Measurements from ENCODE around the gene EXOC3L4.

EXOC3L4 gene

DNA sequence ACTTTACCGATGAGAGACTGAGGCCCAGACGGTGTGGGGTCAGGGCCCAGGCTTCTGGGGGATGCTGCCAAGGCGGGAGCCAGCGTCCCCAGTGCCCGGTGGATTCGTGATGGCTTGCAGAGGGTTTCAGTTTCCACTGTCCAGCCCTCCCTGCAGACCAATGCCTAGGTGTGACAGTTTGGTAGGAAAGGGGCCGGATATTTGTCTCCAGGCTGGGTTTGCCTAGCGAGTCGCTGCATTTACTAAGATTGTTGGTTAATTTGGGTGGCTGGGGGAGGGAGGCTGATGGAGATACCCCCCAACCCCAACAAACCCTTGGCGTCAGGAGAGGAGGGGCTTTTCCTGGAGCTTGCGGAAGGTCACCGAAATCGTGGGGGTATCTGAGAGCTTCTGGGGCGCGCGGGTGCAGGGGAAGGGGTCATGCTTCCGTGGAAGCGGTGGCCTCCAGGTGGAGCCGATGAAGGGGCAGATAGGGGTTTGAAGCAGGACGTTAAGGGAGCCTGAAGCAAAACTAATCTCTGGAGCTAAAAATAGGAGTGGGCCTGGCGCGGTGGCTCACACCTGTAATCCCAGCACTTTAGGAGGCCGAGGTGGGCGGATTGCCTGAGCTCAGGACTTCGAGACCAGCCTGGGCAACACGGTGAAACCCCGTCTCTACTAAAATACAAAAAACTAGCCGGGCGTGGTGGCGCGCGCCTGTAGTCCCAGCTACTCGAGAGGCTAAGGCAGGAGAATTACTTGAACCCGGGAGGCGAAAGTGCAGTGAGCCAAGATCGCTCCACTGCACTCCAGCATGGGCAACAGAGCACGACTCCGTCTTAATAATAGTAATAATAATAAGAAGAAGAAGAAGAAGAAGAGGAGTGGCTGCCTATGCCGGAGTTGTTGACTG, 36.1 kb upstream of the EXOC3L4 start:
- H3K9me3 ChIP-seq (ENCODE audit: low read length): no peaks in the 10 kb centered on the region
- H3K4me1 ChIP-seq (ENCODE audit: insufficient read depth, low read length, severe bottlenecking): no peaks in the 10 kb centered on the region
- no peak overlapping the region for H3K27ac ChIP-seq (ENCODE audit: low read depth, low read length, poor library complexity, severe bottlenecking)
- no peak overlapping the region for H2AFZ ChIP-seq (ENCODE audit: low read length)
- TF ChIP-seq, protein P1, sequence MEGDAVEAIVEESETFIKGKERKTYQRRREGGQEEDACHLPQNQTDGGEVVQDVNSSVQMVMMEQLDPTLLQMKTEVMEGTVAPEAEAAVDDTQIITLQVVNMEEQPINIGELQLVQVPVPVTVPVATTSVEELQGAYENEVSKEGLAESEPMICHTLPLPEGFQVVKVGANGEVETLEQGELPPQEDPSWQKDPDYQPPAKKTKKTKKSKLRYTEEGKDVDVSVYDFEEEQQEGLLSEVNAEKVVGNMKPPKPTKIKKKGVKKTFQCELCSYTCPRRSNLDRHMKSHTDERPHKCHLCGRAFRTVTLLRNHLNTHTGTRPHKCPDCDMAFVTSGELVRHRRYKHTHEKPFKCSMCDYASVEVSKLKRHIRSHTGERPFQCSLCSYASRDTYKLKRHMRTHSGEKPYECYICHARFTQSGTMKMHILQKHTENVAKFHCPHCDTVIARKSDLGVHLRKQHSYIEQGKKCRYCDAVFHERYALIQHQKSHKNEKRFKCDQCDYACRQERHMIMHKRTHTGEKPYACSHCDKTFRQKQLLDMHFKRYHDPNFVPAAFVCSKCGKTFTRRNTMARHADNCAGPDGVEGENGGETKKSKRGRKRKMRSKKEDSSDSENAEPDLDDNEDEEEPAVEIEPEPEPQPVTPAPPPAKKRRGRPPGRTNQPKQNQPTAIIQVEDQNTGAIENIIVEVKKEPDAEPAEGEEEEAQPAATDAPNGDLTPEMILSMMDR (IDR thresholded peaks at IDR 0.05; ENCODE audit: low read length): no peak
- no peak for TF ChIP-seq EZH2 (IDR thresholded peaks at IDR 0.05; ENCODE audit: borderline replicate concordance, low read length)
- H3K4me2 ChIP-seq (ENCODE audit: low read length): no peak overlapping the region
- no peaks in the 10 kb centered on the region for H3K9me2 ChIP-seq (ENCODE audit: low read depth, low read length)
- H3F3A ChIP-seq (ENCODE audit: insufficient read depth, low read length): no peaks in the 10 kb centered on the region
- no peaks in the 10 kb centered on the region for H3K27me3 ChIP-seq (ENCODE audit: insufficient read depth, low read length)
- H3K4me3 ChIP-seq (ENCODE audit: low read depth, low read length, poor library complexity, severe bottlenecking): no peak overlapping the region
- H3K79me2 ChIP-seq (ENCODE audit: insufficient read depth, low read length): no peaks in the 10 kb centered on the region
- no peak overlapping the region for H3K9ac ChIP-seq (ENCODE audit: low read length)
- no peaks in the 10 kb centered on the region for H3K36me3 ChIP-seq (ENCODE audit: insufficient read depth, low read length)
- H4K20me1 ChIP-seq (ENCODE audit: insufficient read depth, low read length): no peaks in the 10 kb centered on the region

DNA sequence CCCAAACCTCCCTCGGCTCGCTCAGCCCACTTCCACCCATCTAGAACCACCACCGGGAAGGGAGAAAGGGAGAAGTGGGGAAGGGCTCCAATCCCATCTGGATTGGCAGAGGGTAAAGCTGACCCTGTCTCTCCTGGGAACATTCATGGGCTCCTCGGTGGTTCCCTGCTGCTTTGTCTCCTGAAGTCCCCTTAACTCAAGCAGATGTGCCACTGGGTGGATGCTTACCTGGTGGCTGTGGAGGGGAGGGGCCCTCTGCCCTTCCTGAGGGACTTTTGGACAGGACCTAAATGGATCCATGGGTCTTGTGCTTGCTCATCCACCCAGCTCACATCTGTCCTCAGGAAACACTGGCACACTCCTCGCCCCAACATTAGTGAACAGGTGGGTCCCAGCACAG, 35.0 kb upstream of the EXOC3L4 start:
- no peak overlapping the region for H3K9ac ChIP-seq (ENCODE audit: low read length)
- H4K20me1 ChIP-seq (ENCODE audit: insufficient read depth, low read length): no peaks in the 10 kb centered on the region
- no peak for TF ChIP-seq EZH2 (IDR thresholded peaks at IDR 0.05; ENCODE audit: borderline replicate concordance, low read length)
- TF ChIP-seq, protein P1 (IDR thresholded peaks at IDR 0.05; ENCODE audit: low read length): no peak
- no peak overlapping the region for H3K4me3 ChIP-seq (ENCODE audit: low read depth, low read length, poor library complexity, severe bottlenecking)
- H3K36me3 ChIP-seq (ENCODE audit: insufficient read depth, low read length): no peaks in the 10 kb centered on the region
- H3K9me3 ChIP-seq (ENCODE audit: low read length): no peaks in the 10 kb centered on the region
- no peaks in the 10 kb centered on the region for H3K27me3 ChIP-seq (ENCODE audit: insufficient read depth, low read length)
- no peak overlapping the region for H2AFZ ChIP-seq (ENCODE audit: low read length)
- H3F3A ChIP-seq (ENCODE audit: insufficient read depth, low read length): no peaks in the 10 kb centered on the region
- no peaks in the 10 kb centered on the region for H3K9me2 ChIP-seq (ENCODE audit: low read depth, low read length)
- H3K4me2 ChIP-seq (ENCODE audit: low read length): no peak overlapping the region
- no peaks in the 10 kb centered on the region for H3K4me1 ChIP-seq (ENCODE audit: insufficient read depth, low read length, severe bottlenecking)
- H3K79me2 ChIP-seq (ENCODE audit: insufficient read depth, low read length): no peaks in the 10 kb centered on the region
- H3K27ac ChIP-seq (ENCODE audit: low read depth, low read length, poor library complexity, severe bottlenecking): no peak overlapping the region

DNA sequence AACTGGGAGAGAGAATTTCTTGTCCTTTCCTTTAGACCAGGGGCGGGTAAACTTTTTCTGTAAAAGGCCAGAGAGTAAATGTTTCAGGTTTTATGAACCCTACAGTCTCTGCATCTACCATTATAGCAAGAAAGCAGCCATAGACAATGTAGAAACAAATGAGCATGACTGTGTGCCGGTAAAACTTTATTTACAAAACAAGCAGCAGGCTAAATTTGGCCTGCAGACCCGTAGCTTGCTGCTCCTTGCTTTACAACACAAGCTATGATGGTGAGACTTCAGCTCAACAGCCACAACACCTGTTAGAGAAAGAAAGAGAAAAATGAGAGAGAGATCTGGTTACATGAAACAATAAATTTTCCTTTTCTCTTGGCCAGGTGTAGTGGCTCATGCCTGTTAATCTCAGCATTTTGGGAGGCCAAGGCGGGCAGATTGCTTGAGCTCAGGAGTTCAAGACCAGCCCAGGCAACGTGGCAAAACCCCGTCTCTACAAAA, 33.0 kb upstream of the EXOC3L4 start:
- H2AFZ ChIP-seq (ENCODE audit: low read length): no peak overlapping the region
- no peak overlapping the region for H3K27ac ChIP-seq (ENCODE audit: low read depth, low read length, poor library complexity, severe bottlenecking)
- H3K27me3 ChIP-seq (ENCODE audit: insufficient read depth, low read length): no peaks in the 10 kb centered on the region
- no peaks in the 10 kb centered on the region for H3K9me3 ChIP-seq (ENCODE audit: low read length)
- TF ChIP-seq, protein P1 (IDR thresholded peaks at IDR 0.05; ENCODE audit: low read length): no peak
- TF ChIP-seq EZH2 (IDR thresholded peaks at IDR 0.05; ENCODE audit: borderline replicate concordance, low read length): no peak
- no peaks in the 10 kb centered on the region for H4K20me1 ChIP-seq (ENCODE audit: insufficient read depth, low read length)
- no peaks in the 10 kb centered on the region for H3K4me1 ChIP-seq (ENCODE audit: insufficient read depth, low read length, severe bottlenecking)
- H3K9me2 ChIP-seq (ENCODE audit: low read depth, low read length): no peaks in the 10 kb centered on the region
- H3K4me3 ChIP-seq (ENCODE audit: low read depth, low read length, poor library complexity, severe bottlenecking): no peak overlapping the region
- no peak overlapping the region for H3K4me2 ChIP-seq (ENCODE audit: low read length)
- H3K79me2 ChIP-seq (ENCODE audit: insufficient read depth, low read length): no peaks in the 10 kb centered on the region
- H3K9ac ChIP-seq (ENCODE audit: low read length): no peak overlapping the region
- no peaks in the 10 kb centered on the region for H3F3A ChIP-seq (ENCODE audit: insufficient read depth, low read length)
- no peaks in the 10 kb centered on the region for H3K36me3 ChIP-seq (ENCODE audit: insufficient read depth, low read length)

All from OCI-LY1 (cell line).